Measurements from ENCODE around the gene NCKAP5. TPM values are rescaled to one million over a fixed set of nuclear protein-coding genes. Genes with fewer than 3 reads are reported as not detected.

Gene NCKAP5
- 3.9 TPM for total RNA-seq

- peak; percentile 73 for DNase-seq (ENCODE audit: low spot score)
These were observed at the start of gene NCKAP5 for GRCh38 chr2:133568172-133568571. NCKAP5 (minus strand) TSS chr2:133568463; CDS start chr2:133517526, 50,937 bp downstream.

GRCh38 chr2:133609664-133610063, 41.4 kb upstream of the NCKAP5 start:
- no peak for DNase-seq (ENCODE audit: low spot score)

- DNase-seq (ENCODE audit: low spot score), result no peak
These were observed 40.0 kb upstream of the NCKAP5 start for GRCh38 chr2:133608291-133608690.

GRCh38 chr2:133607679-133608078, 39.4 kb upstream of the NCKAP5 start:
- no peak for DNase-seq (ENCODE audit: low spot score)

- DNase-seq (ENCODE audit: low spot score), result no peak
These were observed 38.4 kb upstream of the NCKAP5 start for GRCh38 chr2:133606616-133607015.

- no peak for DNase-seq (ENCODE audit: low spot score)
These were observed 37.5 kb upstream of the NCKAP5 start for GRCh38 chr2:133605766-133606137.

GRCh38 chr2:133605011-133605765, 36.9 kb upstream of the NCKAP5 start:
- no peak for DNase-seq (ENCODE audit: low spot score)

GRCh38 chr2:133603109-133603508, 34.8 kb upstream of the NCKAP5 start:
- DNase-seq (ENCODE audit: low spot score), result no peak

- no peak for DNase-seq (ENCODE audit: low spot score)
These were observed 34.3 kb upstream of the NCKAP5 start for GRCh38 chr2:133602538-133602937.

GRCh38 chr2:133600266-133600928, 32.1 kb upstream of the NCKAP5 start:
- DNase-seq (ENCODE audit: low spot score), result no peak

- no peak for DNase-seq (ENCODE audit: low spot score)
These were observed 31.5 kb upstream of the NCKAP5 start for GRCh38 chr2:133599811-133600210.

GRCh38 chr2:133599211-133599803, 31.0 kb upstream of the NCKAP5 start:
- no peak for DNase-seq (ENCODE audit: low spot score)

- DNase-seq (ENCODE audit: low spot score), result no peak
These were observed 30.5 kb upstream of the NCKAP5 start for GRCh38 chr2:133598769-133599168.

- DNase-seq (ENCODE audit: low spot score), result no peak
These were observed 28.6 kb upstream of the NCKAP5 start for GRCh38 chr2:133596701-133597393.

GRCh38 chr2:133591164-133591563, 22.9 kb upstream of the NCKAP5 start:
- DNase-seq (ENCODE audit: low spot score), result peak; percentile 44

GRCh38 chr2:133589456-133589855, 21.2 kb upstream of the NCKAP5 start:
- no peak for DNase-seq (ENCODE audit: low spot score)

GRCh38 chr2:133588144-133588543, 19.9 kb upstream of the NCKAP5 start:
- DNase-seq (ENCODE audit: low spot score), result no peak

- no peak for DNase-seq (ENCODE audit: low spot score)
These were observed 18.7 kb upstream of the NCKAP5 start for GRCh38 chr2:133586978-133587377.

- DNase-seq (ENCODE audit: low spot score), result no peak
These were observed 12.9 kb upstream of the NCKAP5 start for GRCh38 chr2:133581010-133581760.

GRCh38 chr2:133579274-133579673, 11.0 kb upstream of the NCKAP5 start:
- peak; percentile 82 for DNase-seq (ENCODE audit: low spot score)

- no peak for DNase-seq (ENCODE audit: low spot score)
These were observed 8.5 kb upstream of the NCKAP5 start for GRCh38 chr2:133576714-133577113.

- no peak for DNase-seq (ENCODE audit: low spot score)
These were observed 6.4 kb upstream of the NCKAP5 start for GRCh38 chr2:133574620-133575019.
